ENCODE data around the gene GNG3. TPM values are rescaled to one million over a fixed set of nuclear protein-coding genes. Genes with fewer than 3 reads are reported as not detected.

GNG3 gene
- total RNA-seq, 1 donor from 2014 or later = 266 TPM

DNA sequence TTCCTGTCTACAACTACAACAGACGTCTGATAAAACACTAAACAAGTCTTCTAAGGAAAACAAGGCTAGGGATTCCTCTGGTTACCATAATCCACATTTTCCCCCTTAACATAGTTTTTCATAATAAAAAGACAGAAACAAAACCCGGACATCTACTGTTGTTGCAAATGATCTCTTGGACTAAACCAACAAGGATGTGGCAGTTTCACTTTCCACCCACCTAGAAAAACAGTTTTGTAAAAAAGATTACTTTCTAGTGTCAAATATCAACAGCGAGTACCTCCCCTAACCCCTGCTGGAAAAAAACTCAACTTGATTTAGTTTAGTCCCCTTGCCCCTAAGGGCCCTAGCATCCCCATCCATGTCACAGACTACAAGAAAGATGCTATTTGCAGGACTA, 5.4 kb downstream of the GNG3 start:
- Mint-ChIP-seq H3K27ac (ENCODE audit: unreplicated experiment) (peak overlapping the region; percentile 15), H3K9me3 (ENCODE audit: unreplicated experiment) (peaks cover 12% of the 10 kb centered on the region), H3K27me3 (ENCODE audit: unreplicated experiment) (peaks cover 6% of the 10 kb centered on the region), H3K4me3 (ENCODE audit: unreplicated experiment) (no peak overlapping the region), H3K36me3 (ENCODE audit: unreplicated experiment) (no peaks in the 10 kb centered on the region), H3K4me1 (ENCODE audit: low read depth, unreplicated experiment) (peaks cover 6% of the 10 kb centered on the region)
- no peak for DNase-seq
- TF ChIP-seq, protein P1, sequence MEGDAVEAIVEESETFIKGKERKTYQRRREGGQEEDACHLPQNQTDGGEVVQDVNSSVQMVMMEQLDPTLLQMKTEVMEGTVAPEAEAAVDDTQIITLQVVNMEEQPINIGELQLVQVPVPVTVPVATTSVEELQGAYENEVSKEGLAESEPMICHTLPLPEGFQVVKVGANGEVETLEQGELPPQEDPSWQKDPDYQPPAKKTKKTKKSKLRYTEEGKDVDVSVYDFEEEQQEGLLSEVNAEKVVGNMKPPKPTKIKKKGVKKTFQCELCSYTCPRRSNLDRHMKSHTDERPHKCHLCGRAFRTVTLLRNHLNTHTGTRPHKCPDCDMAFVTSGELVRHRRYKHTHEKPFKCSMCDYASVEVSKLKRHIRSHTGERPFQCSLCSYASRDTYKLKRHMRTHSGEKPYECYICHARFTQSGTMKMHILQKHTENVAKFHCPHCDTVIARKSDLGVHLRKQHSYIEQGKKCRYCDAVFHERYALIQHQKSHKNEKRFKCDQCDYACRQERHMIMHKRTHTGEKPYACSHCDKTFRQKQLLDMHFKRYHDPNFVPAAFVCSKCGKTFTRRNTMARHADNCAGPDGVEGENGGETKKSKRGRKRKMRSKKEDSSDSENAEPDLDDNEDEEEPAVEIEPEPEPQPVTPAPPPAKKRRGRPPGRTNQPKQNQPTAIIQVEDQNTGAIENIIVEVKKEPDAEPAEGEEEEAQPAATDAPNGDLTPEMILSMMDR (IDR thresholded peaks at IDR 0.05; ENCODE audit: partially characterized antibody, unreplicated experiment) = no peak

DNA sequence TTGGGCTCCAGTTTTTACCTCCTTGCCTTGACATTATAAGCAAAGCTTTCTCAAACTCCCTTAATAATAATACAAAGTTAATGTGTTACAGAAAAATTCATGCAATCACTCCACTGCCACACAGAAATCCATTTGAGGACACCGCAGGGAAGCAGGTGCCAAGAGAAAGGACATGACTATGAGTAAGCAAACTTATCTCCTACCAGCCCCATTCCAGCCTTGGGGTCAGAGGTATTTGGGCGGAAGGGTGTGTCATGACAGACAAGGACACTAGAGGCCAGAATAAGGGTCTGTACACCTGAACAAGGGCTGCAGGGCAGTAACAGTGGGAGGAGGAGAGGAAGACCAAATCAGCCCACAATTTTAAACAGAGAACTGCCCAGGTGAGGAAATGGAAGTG, 5.9 kb downstream of the GNG3 start:
- no peak for DNase-seq
- Mint-ChIP-seq H3K4me3 (ENCODE audit: unreplicated experiment) (no peak overlapping the region), H3K27ac (ENCODE audit: unreplicated experiment) (peak overlapping the region; percentile 64)

DNA sequence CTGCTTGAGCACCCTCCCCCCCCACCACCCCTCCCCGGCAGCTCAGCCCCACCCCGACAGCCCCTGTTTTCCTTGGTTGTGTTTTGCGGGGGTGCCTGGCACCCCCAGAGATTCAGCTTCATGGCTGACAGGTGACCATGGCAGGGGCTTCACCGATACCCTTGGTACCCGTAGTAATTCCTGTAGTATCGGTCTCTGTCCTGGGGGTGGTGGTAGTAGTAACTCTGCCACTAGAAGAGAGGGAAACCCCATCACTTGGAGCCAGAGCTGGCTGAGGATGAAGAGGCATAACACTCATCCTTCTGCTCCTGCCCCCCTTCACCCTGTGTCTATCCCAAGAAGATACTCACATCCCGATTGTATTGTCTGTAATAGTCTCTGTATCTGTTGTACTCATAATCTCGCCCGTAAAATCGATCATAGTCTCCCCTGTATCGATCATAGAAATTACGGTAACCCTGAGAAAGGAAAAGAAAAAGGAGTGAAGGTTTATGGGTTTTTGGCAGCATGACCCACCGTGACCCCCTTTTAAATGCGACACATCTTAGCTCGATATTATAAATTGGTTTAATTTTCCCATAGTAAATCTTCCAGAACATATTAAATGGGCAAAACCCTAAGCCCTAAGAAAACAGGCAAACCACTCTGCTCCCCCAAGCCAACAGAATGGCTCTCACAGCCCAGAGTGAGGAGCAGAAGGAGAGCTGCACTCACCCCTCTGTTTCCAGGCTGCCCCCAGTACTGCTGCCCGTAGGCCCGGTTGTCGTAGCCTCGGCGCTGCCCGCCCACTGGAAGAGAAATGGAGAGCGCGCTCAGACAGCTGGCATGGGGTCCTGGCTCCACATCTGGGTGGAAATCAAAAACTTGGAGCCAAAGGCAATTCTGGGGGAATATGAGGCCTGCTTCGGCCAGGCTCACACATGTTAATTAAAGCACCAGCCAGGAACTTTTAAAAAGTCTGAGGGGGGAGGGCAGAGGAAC, 8.0 kb downstream of the GNG3 start:
- TF ChIP-seq, protein P1 (IDR thresholded peaks at IDR 0.05; ENCODE audit: partially characterized antibody, unreplicated experiment) = no peak
- H3K36me3 Mint-ChIP-seq (ENCODE audit: unreplicated experiment) = peaks cover 5% of the 10 kb centered on the region
- H3K9me3 Mint-ChIP-seq (ENCODE audit: unreplicated experiment) = peaks cover 5% of the 10 kb centered on the region
- no peak overlapping the region for H3K27ac Mint-ChIP-seq (ENCODE audit: unreplicated experiment)
- H3K27me3 Mint-ChIP-seq (ENCODE audit: unreplicated experiment) = peaks cover 3% of the 10 kb centered on the region
- peaks cover 2% of the 10 kb centered on the region for H3K4me1 Mint-ChIP-seq (ENCODE audit: low read depth, unreplicated experiment)
- no peak for DNase-seq
- H3K4me3 Mint-ChIP-seq (ENCODE audit: unreplicated experiment) = no peak overlapping the region

More for the DNA sequence above, 5.9 kb downstream of the GNG3 start:
- H3K27me3 Mint-ChIP-seq (ENCODE audit: unreplicated experiment) = peaks cover 6% of the 10 kb centered on the region
- peaks cover 14% of the 10 kb centered on the region for H3K9me3 Mint-ChIP-seq (ENCODE audit: unreplicated experiment)
- peaks cover 8% of the 10 kb centered on the region for H3K4me1 Mint-ChIP-seq (ENCODE audit: low read depth, unreplicated experiment)
- TF ChIP-seq, protein P1 (IDR thresholded peaks at IDR 0.05; ENCODE audit: partially characterized antibody, unreplicated experiment) = no peak
- H3K36me3 Mint-ChIP-seq (ENCODE audit: unreplicated experiment) = peaks cover 5% of the 10 kb centered on the region

DNA sequence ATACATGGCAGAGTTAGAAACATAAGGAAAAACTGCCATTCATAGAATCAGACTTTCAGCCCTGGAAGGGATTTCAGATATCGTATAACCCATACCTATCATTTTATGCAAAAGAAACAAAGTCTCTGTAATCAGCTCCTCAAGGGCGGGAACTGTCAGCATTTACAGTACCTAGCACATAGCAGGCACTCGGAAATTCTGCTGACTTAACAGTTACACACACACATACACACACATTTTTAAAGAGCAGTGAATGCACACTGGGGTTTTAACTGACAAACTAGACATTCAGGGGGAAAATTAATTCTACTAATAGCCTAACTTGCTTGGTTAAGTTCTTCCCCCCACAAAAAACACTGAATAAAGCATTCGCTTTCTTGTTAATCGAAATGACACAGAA, 8.7 kb downstream of the GNG3 start:
- peaks cover 5% of the 10 kb centered on the region for H3K9me3 Mint-ChIP-seq (ENCODE audit: unreplicated experiment)
- TF ChIP-seq, protein P1 (IDR thresholded peaks at IDR 0.05; ENCODE audit: partially characterized antibody, unreplicated experiment) = no peak
- peaks cover 8% of the 10 kb centered on the region for H3K36me3 Mint-ChIP-seq (ENCODE audit: unreplicated experiment)
- peaks cover 2% of the 10 kb centered on the region for H3K4me1 Mint-ChIP-seq (ENCODE audit: low read depth, unreplicated experiment)
- peaks cover 3% of the 10 kb centered on the region for H3K27me3 Mint-ChIP-seq (ENCODE audit: unreplicated experiment)
- H3K27ac Mint-ChIP-seq (ENCODE audit: unreplicated experiment) = no peak overlapping the region
- peak overlapping the region; percentile 65 for H3K4me3 Mint-ChIP-seq (ENCODE audit: unreplicated experiment)
- DNase-seq = no peak

DNA sequence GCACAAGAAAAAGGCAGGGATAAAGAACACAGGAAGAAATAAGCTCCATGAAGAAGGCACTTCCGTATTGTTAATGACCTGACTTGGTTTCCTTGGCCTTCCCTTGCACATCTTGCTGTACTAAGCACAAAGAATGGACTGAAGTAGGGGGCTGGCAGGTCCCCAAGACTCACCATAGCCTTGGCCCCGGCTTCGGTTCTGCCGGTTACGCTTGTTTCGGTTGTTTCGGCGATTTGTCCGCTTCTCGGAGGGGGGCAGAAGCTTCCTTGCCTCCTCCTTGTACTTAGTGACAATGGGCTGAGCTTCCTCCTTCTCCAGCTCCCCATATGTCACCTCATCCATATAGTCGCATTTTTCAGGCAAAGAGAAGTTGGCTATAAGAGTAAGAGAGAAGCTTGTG, 9.3 kb downstream of the GNG3 start:
- Mint-ChIP-seq H3K27ac (ENCODE audit: unreplicated experiment) (no peak overlapping the region), H3K4me3 (ENCODE audit: unreplicated experiment) (no peak overlapping the region), H3K9me3 (ENCODE audit: unreplicated experiment) (peaks cover 5% of the 10 kb centered on the region), H3K27me3 (ENCODE audit: unreplicated experiment) (peaks cover 3% of the 10 kb centered on the region), H3K4me1 (ENCODE audit: low read depth, unreplicated experiment) (peaks cover 2% of the 10 kb centered on the region), H3K36me3 (ENCODE audit: unreplicated experiment) (peaks cover 8% of the 10 kb centered on the region)
- TF ChIP-seq, protein P1 (IDR thresholded peaks at IDR 0.05; ENCODE audit: partially characterized antibody, unreplicated experiment) = no peak
- DNase-seq = no peak

All from glutamatergic neuron (in vitro differentiated cells).